ENCODE results near the gene CCDC187. TPM values are rescaled to one million over a fixed set of nuclear protein-coding genes. Genes with fewer than 3 reads are reported as not detected.

The CCDC187 gene
- total RNA-seq, 2 donors from 2014 or later, result not detected

DNA sequence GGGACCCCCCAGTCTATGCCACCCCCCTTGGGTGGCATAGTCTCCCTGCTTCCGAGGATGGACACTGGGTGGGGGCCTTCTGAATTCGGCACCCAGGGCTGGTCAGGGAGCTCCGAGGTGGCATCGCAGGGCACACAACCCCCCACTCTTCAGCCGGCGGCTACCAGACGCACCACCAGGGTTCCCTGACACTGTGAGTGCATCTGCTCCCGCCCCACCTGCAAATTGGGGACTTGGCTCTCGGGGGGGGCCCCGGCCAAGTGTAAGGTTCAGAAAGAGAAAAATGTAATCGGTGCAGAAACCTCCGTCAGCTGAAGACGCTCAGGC, 45.6 kb downstream of the CCDC187 start:
- Mint-ChIP-seq H3K36me3 (no peaks in the 10 kb centered on the region), H3K27ac (no peak overlapping the region), H3K9me3 (no peaks in the 10 kb centered on the region), H3K4me1 (ENCODE audit: low read depth in 2 of 2) (no peaks in the 10 kb centered on the region), H3K4me3 (no peak overlapping the region), H3K27me3 (no peaks in the 10 kb centered on the region)
- ATAC-seq (no peak), DNase-seq (ENCODE audit: low spot score) (no peak)

DNA sequence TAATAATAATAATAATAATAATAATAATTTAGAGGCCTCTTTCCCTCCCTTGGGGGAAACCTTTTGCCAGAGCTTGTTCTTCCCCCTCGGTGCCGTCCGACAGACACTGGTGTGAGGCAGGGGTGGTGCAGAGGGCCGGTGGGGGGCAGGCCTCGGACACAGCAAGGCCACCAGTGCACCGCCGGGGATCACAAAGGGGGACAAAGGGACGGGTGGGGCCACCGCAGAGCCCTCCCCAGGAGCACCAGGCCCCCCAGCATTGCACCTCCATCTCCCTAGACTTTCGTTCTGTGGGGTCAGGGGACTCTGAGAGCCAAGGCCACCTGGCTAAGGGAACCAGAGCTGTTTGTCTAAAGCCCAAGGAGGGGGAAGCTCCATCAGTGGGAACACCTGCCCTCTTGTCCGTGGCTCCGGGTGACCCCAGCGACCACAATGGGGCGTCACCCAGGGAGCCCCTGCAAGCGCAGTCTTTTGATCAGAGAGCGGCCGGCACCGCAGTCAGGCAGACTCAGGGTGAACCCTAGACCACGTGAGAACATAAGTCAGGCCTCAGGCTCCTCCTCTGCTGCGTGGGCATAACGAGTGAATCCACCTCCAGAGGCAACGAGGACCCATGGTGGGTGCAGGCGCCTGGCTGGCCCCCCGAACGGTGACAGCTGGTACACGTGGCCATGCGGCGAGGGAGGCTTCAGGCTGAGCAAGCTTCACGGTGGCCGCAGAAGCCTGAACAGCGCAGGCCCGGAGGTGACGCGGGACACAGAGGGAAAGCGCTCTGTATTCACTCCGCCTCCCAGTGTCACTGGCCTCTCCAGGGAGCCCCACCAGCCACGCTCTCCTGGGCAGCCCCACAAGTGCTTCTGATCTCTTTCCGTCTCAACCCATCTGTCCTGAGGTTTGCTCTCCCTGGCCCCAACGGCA, 46.3 kb downstream of the CCDC187 start:
- no peak for ATAC-seq
- Mint-ChIP-seq H3K4me3 (no peak overlapping the region), H3K36me3 (no peaks in the 10 kb centered on the region), H3K27me3 (no peaks in the 10 kb centered on the region), H3K4me1 (ENCODE audit: low read depth in 2 of 2) (no peaks in the 10 kb centered on the region), H3K27ac (no peak overlapping the region), H3K9me3 (no peaks in the 10 kb centered on the region)
- DNase-seq (ENCODE audit: low spot score), result no peak

DNA sequence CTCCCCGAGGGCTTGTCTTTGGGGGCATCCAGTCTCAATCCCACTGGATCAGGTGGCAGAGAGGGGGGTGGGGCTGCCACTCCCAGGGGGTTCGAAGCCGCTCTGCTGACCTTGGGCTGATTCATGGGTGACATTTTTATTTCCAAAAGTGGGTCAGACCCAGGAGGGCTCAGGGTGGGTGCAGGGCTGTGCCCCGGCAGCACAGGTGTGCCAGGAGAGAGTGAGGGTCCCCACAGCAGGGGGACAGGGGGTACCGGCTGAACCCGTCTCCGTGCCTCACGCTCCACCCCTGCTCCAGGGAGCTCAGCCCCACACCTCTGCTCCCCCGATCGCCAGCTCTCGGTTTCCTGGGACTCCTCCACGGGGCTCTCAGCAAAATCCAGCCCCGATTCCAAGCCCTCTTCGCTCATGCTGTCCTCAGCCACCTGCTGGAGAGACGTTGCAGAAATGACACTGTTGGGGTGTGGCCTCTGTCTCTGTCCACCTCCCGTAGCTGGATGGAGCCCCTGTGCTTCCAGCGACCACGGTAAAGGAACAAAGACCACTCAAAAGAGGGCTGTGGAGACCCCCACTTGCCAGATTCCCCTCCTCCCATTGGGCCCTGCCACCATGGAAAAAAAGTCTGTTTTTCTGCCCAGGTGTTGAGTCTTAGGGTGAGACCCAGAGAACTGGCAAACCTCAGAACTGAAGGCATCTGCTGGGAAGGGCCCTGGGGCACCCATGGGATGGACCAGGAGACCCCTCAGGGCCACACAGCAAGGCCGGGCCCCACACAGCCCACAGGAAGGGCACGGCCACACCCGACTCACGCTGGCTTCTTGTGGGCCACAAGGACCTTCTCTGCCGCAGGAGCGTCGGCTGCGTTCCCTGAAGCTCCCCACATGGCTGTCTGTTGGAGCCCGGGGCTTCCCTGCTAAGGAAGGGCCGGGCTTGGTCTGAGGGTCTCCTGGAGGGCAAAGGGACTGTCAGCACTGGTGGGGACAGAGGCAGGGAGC, 47.7 kb downstream of the CCDC187 start:
- H3K27ac Mint-ChIP-seq, result no peak overlapping the region
- no peaks in the 10 kb centered on the region for H3K9me3 Mint-ChIP-seq
- no peak for DNase-seq (ENCODE audit: low spot score)
- no peak overlapping the region for H3K4me3 Mint-ChIP-seq
- no peaks in the 10 kb centered on the region for H3K4me1 Mint-ChIP-seq (ENCODE audit: low read depth in 2 of 2)
- no peaks in the 10 kb centered on the region for H3K36me3 Mint-ChIP-seq
- no peak for ATAC-seq
- H3K27me3 Mint-ChIP-seq, result no peaks in the 10 kb centered on the region

DNA sequence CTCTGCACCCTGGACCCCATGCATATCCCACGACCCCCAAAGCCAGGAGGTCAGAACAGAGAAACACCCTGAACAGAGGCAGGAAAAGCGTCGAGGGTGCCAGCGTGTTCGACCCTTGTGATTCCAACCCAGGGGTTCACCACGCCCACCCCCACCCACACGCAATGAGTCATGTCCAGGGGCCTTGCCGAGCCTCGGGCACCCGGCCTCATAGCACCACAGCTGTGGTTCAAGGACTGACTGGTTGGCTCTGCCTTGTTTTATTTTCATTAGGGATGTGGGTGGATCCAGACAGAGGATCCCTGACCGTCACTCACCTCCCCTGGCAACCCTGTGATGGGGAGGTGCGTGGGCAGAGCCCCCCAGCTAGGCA, 48.7 kb downstream of the CCDC187 start:
- no peak for DNase-seq (ENCODE audit: low spot score)
- Mint-ChIP-seq H3K4me1 (ENCODE audit: low read depth in 2 of 2) (no peaks in the 10 kb centered on the region), H3K27ac (no peak overlapping the region), H3K4me3 (no peak overlapping the region), H3K9me3 (no peaks in the 10 kb centered on the region), H3K27me3 (no peaks in the 10 kb centered on the region), H3K36me3 (no peaks in the 10 kb centered on the region)
- no peak for ATAC-seq

DNA sequence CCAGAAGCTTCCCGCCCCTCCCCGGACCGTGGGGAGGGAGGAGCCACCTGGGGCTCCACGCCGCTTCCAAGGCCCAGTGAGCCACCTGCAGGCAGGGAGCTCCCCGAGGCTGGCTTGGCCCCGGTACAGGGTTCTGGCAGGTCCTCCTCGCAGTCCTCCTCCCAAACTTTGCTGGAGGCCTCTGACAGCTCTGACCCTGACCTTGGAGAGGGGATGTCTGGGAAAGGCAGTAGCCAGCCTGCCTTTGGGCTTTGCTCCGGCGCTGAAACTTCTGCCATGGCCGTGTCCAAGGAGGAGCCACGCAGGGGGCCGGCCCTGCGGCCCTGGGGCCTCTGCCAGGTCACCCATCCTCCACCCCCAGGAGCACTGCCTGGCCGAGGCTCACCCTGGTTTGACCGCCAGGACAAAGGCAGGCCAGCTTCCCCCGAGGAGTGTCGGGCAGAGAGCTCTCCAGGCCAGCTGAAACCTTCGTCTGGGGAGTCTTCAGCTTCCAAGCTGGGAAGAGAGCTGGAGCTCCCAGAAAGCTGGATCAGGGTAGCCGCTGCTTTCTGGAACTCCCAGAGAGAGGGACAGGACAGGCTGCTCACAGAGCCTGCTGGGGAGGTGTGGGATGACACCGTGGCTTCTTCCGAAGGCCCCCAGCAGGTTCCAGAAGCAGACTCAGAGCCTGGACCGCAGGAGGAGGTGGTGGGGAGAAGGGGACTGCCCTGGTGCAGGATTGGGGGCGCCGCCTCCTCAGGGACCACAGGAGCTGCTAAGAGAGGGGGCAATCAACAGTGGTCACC, 49.3 kb downstream of the CCDC187 start:
- Mint-ChIP-seq H3K9me3 (no peaks in the 10 kb centered on the region), H3K27me3 (no peaks in the 10 kb centered on the region), H3K4me3 (no peak overlapping the region), H3K4me1 (ENCODE audit: low read depth in 2 of 2) (no peaks in the 10 kb centered on the region), H3K27ac (no peak overlapping the region), H3K36me3 (no peaks in the 10 kb centered on the region)
- ATAC-seq (no peak), DNase-seq (ENCODE audit: low spot score) (no peak)

DNA sequence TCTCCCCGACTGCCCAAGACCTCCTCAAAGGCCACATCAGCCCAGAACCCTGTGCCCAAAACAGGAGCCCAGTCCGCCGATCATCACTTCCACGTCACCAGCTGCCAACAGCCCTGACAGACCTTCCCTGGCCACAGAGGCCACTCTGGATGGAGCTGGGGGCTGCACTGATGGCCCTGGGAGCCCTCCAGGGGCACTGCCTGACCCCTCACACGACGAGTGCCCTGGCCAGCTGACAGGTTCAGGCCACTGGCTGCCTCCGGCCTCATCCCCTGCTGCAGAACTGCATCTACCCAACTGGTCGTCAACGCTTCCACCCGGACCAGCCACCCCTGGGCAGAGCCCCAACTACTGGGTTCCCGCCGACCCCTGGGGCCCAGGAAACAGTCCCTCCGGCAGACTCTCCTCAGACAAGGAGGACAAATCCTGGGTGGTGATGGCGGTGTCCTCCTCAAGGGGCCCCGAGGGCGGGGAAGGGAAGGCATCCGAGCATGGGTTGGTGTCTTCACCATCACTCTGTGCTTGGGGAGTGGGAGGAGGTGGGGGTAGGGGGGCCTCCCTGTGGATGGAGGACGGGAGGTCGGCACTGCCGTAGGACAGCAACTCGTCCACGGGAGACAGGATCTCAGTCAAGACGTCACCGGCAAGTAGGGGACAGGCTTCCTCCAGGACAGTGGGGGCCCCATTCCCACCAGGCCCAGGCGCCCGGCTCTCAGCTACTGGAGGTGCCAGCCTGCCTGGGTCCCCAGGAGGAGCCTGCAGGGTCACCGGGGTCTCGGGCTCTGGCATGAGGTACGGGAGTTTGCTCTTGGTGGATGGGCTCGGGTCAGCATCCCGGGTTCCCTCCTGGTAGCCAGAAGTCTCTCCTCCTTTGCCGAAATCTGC, 50.4 kb downstream of the CCDC187 start:
- H3K36me3 Mint-ChIP-seq, result no peaks in the 10 kb centered on the region
- no peaks in the 10 kb centered on the region for H3K27me3 Mint-ChIP-seq
- H3K9me3 Mint-ChIP-seq, result no peaks in the 10 kb centered on the region
- no peak for ATAC-seq
- no peak overlapping the region for H3K27ac Mint-ChIP-seq
- no peaks in the 10 kb centered on the region for H3K4me1 Mint-ChIP-seq (ENCODE audit: low read depth in 2 of 2)
- DNase-seq (ENCODE audit: low spot score), result no peak
- no peak overlapping the region for H3K4me3 Mint-ChIP-seq

DNA sequence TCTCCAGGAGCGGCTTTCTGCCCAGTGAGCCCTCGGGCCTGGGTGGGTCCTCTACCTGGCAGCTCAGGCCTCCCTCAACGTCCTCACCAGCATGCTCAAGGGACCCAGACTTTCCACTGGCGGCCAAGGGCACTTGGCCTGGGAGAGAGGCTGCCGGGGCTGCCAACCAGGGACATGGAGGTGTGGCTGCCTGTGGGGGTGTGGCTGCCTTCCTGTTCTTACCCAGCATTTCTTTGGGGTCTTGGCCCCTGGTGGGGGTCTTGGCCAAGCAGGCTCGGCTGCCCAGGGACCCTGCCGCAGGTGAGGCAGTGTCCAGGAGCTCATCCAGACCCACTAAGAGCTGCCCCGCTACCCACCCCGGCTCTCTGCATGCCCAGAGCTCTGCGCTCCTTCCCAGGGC, 51.0 kb downstream of the CCDC187 start:
- DNase-seq (ENCODE audit: low spot score) (no peak), ATAC-seq (no peak)
- Mint-ChIP-seq H3K27me3 (no peaks in the 10 kb centered on the region), H3K4me3 (no peak overlapping the region), H3K36me3 (no peaks in the 10 kb centered on the region), H3K4me1 (ENCODE audit: low read depth in 2 of 2) (no peaks in the 10 kb centered on the region), H3K27ac (no peak overlapping the region), H3K9me3 (no peaks in the 10 kb centered on the region)

DNA sequence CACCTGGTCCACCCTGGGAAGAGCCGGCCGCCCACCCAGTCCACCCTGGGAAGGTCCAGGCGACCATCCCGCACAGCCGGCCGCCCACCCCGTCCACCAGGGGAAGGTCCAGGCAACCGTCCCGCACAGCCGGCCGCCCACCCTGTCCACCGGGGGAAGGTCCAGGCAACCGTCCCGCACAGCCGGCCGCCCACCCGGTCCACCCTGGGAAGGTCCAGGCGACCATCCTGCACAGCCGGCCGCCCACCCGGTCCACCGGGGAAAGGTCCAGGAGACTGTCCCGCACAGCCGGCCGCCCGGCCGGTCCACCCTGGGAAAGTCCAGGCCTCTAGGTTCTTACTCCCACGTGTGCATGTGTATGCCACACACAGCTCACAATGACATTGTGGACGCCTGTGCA, 51.6 kb downstream of the CCDC187 start:
- Mint-ChIP-seq H3K27me3 (no peaks in the 10 kb centered on the region), H3K36me3 (no peaks in the 10 kb centered on the region), H3K27ac (no peak overlapping the region), H3K4me1 (ENCODE audit: low read depth in 2 of 2) (no peaks in the 10 kb centered on the region), H3K4me3 (no peak overlapping the region), H3K9me3 (no peaks in the 10 kb centered on the region)
- ATAC-seq (no peak), DNase-seq (ENCODE audit: low spot score) (no peak)

DNA sequence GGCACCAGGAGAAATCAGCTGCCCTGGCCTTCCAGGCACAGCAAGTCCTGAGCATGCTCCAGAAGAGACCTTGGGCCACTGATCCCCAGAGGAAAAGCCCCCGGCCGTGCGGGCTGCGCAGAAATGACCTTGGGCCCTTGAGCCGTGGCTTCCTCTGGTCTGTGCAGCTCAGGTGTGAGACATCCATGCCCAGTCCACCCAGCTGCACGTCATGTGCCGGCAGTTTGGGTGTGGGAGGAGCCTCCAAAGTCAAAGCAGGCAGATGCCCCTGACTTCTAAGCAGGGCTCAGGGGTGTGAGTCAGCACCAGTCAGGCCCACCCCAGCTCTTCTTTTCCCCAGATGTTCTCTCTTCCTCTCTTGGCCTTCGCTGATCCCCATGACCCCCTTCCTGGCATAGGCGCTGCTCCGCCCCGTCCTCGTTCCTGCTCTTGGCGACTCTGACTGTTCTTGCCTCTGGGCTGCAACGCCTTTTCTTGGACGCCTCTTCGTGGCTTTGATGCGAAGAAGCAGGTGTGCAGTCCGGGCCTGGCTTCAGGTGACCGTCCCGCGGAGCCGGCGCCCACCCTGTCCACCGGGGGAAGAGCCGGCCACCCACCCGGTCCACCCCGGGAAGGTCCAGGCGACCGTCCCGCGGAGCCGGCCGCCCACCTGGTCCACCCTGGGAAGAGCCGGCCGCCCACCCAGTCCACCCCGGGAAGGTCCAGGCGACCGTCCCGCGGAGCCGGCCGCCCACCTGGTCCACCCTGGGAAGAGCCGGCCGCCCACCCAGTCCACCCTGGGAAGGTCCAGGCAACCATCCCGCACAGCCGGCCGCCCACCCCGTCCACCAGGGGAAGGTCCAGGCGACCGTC, 52.4 kb downstream of the CCDC187 start:
- H3K4me1 Mint-ChIP-seq (ENCODE audit: low read depth in 2 of 2), result no peaks in the 10 kb centered on the region

DNA sequence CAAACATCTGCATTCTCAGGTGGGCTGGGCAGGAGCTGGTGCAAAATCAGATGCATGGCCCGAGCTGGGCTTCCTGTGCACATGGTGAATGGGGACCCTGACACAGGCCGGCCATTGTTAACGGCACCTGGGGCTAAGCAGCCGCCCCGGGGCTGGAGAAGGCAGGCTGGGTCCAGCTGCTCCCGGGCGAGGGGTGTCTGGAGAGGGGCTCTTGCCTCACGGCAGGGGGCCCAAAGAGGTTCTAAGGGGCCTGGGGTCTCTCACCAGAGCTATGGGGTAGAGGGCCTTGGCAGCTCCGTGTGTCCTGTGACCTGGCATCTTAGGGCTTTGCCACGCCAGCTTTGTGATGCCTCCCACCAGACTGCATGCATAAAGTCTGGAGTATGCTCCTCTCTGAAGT, 53.2 kb downstream of the CCDC187 start:
- no peak for ATAC-seq
- no peak overlapping the region for H3K4me3 Mint-ChIP-seq
- H3K27ac Mint-ChIP-seq, result no peak overlapping the region
- no peaks in the 10 kb centered on the region for H3K9me3 Mint-ChIP-seq
- H3K4me1 Mint-ChIP-seq (ENCODE audit: low read depth in 2 of 2), result peaks cover 0 to 3% of the 10 kb centered on the region in 2 donors
- no peaks in the 10 kb centered on the region for H3K27me3 Mint-ChIP-seq
- no peaks in the 10 kb centered on the region for H3K36me3 Mint-ChIP-seq
- no peak for DNase-seq (ENCODE audit: low spot score)

More for the DNA sequence above, 52.4 kb downstream of the CCDC187 start:
- Mint-ChIP-seq H3K27ac (no peak overlapping the region), H3K4me3 (no peak overlapping the region), H3K27me3 (no peaks in the 10 kb centered on the region), H3K9me3 (no peaks in the 10 kb centered on the region), H3K36me3 (no peaks in the 10 kb centered on the region)
- ATAC-seq (no peak), DNase-seq (ENCODE audit: low spot score) (no peak)

DNA sequence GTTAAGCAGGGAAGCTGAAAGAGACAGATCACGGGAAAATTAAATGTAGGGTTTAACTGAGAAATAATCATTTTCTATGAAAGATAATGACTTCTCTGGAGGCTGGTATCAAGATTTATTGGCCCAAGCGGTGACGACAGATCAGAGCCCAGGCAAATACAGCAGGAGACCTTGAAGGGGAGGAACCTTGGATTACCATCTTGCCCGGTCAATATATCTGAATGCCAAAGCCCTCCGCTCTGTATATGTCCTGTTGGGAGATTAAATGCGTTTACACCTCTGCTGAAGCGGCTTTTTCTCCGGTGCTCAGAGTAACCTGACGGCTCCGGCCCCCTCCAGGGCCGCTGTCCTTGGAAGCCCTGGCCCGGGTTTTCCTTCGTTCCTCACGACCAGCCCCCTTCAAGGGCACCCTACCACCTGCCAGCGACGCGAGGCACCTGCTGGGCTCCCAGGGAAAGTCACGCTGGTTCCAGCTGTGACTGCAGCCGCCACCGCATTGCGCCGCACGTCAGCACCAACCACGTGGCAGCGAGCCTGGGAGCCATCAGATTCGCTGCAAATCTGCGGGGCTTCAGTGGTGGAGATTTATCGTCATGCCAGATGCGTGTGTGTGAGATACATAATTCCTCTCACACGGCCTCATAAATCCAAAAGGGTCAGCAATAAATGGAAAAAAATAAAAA, 53.9 kb downstream of the CCDC187 start:
- Mint-ChIP-seq H3K27me3 (no peaks in the 10 kb centered on the region), H3K9me3 (no peaks in the 10 kb centered on the region), H3K4me3 (no peak overlapping the region), H3K36me3 (peaks cover under 1% of the 10 kb centered on the region), H3K4me1 (ENCODE audit: low read depth in 2 of 2) (peaks cover 2 to 4% of the 10 kb centered on the region in 2 donors), H3K27ac (no peak overlapping the region)
- no peak for DNase-seq (ENCODE audit: low spot score)
- no peak for ATAC-seq
